ENCODE results near the gene C2orf76.

- no peak for TF ChIP-seq POLR2AphosphoS5 (IDR thresholded peaks at IDR 0.05)
- no peak for TF ChIP-seq CTCF (IDR thresholded peaks at IDR 0.05)
- TF ChIP-seq EP300 (IDR thresholded peaks at IDR 0.05) = no peak
Observed at GRCh38 chr2:119291588-119292167, 75.0 kb downstream of the C2orf76 start.

Measured in esophagus muscularis mucosa (tissue), 4 donors.